Transverse colon (tissue), 3 donors: ENCODE data around the gene ACAD9.

Source experiments
- CTCF ChIP-seq, 5 experiments: fragments of 200-600 bp in 3 of 5; fragments of 450-650 bp in 2 of 5; sonication (generic) in 3 of 5; IDR thresholded peaks; 1 replicate in 2 of 5; 2 replicates in 3 of 5; pipeline ENCODE4 v1.5.1; 2016 to 2017; ENCODE audit warnings: antibody characterized with exemption in 5 of 5, inconsistent platforms in 3 of 5, mild to moderate bottlenecking in 2 of 5, moderate library complexity in 1 of 5
- EP300 ChIP-seq: sonication (generic); formaldehyde crosslinking; IDR thresholded peaks from one replicate; pipeline ENCODE4 v1.6.1; 2017; ENCODE audit warnings: antibody characterized with exemption, low read depth

GRCh38 chr3:128858167-128858566, 21.3 kb upstream of the ACAD9 start:
- no peak for TF ChIP-seq CTCF (IDR thresholded peaks at IDR 0.05)
- TF ChIP-seq EP300 = no peak
